GM18507 (cell line): Measurements from ENCODE around the gene NOS1AP.
"Not testable (repeated sequence)": the region's sequence is repeated elsewhere in the genome, so short reads cannot be mapped to it uniquely, and the experiment has no call there.

Experiments used
- DNase-seq: peaks from one replicate; pipeline ENCODE4 v3.0.0; 2011; ENCODE audit warnings: low read depth; ENCODE audit not compliant: insufficient read length; ENCODE audit errors: extremely low spot score
- FAIRE-seq: peaks from 2 replicates; lab custom pipeline; 2011; peaks lifted over from hg19 to GRCh38; lab: Jason Lieb, UNC

The NOS1AP gene

GRCh38 chr1:162397039-162397448 is 327.6 kb downstream of the NOS1AP start:
- DNase-seq (no peak), FAIRE-seq (no peak)

- DNase-seq (no peak), FAIRE-seq (no peak)
Observed at GRCh38 chr1:162397943-162398560, 328.6 kb downstream of the NOS1AP start.

GRCh38 chr1:162398999-162399580 is 329.6 kb downstream of the NOS1AP start:
- no peak for DNase-seq
- no peak for FAIRE-seq

- no peak for FAIRE-seq
- DNase-seq: no peak
Observed at GRCh38 chr1:162400790-162401355, 331.4 kb downstream of the NOS1AP start.

- DNase-seq (no peak), FAIRE-seq (no peak)
Observed at GRCh38 chr1:162404550-162405160, 335.2 kb downstream of the NOS1AP start.

- DNase-seq (no peak), FAIRE-seq (no peak)
Observed at GRCh38 chr1:162405800-162406199, 336.3 kb downstream of the NOS1AP start.

- DNase-seq (no peak), FAIRE-seq (no peak)
Observed at GRCh38 chr1:162406811-162407210, 337.3 kb downstream of the NOS1AP start.

- no peak for FAIRE-seq
- no peak for DNase-seq
Observed at GRCh38 chr1:162407539-162407938, 338.0 kb downstream of the NOS1AP start.

GRCh38 chr1:162412002-162412401 is 342.5 kb downstream of the NOS1AP start, which contains the start of gene SH2D1B:
Gene SH2D1B (minus strand): TSS chr1:162412136. CDS start chr1:162412016, 120 bp downstream.
- DNase-seq (no peak), FAIRE-seq (no peak)

GRCh38 chr1:162416215-162416614 is 346.7 kb downstream of the NOS1AP start:
- FAIRE-seq (no peak), DNase-seq (no peak)

- FAIRE-seq (no peak), DNase-seq (no peak)
Observed at GRCh38 chr1:162416909-162417308, 347.4 kb downstream of the NOS1AP start.

GRCh38 chr1:162417650-162418049 is 348.2 kb downstream of the NOS1AP start:
- DNase-seq (no peak), FAIRE-seq (no peak)

GRCh38 chr1:162418584-162418983 is 349.1 kb downstream of the NOS1AP start:
- DNase-seq, FAIRE-seq: not testable (repeated sequence)

- DNase-seq, FAIRE-seq: not testable (repeated sequence)
Observed at GRCh38 chr1:162419450-162419931, 350.0 kb downstream of the NOS1AP start.
